ENCODE data around the gene GABARAP. TPM values are rescaled to one million over a fixed set of nuclear protein-coding genes. Genes with fewer than 3 reads are reported as not detected.
A peak's percentile ranks its signal among the peaks of the same experiment; 100 is the strongest.

Gene GABARAP
- total and polyA plus RNA-seq, 2 of the 13 experiments (the other 11 are each of a cell fraction or from before 2014, with no cell fraction given) = 161 to 310 TPM

DNA sequence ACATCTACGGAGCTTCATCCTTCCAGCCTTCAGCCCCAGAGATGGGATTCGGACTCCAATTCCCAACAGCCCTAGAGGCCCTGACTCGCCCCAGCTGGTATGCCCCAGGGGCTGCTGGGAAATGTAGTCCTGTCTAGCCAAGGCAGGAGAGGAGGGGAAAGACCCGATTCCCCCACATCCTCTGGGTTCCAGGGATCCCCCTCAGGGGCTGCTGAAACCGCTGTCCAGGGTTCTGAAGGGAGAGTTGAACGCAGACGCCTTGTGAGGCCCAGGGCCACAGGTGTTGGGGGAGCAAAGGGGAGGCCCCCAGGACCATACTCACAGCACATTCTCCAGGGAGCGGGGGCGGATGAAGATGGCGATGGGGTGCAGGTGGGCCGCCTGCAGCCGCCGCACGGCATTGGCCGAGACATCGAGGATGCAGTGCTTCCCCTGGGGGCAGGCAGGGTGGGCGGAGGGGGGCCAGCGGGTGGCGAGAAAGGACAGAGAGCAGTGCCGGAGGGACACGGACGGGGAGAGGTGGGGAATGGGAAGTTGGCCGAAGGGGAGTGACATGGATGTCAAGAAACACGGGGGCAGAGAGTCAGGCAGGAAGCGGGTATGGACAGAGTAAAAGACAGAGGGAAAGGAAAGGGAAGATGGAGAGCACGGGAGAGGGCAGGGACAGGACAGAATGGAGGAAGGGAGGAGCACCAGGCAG is 50.5 kb downstream of the GABARAP start (continued):
- TF ChIP-seq NR2F2 (IDR thresholded peaks at IDR 0.05; ENCODE audit: borderline replicate concordance, low read depth) = peak; percentile 36; the same call in 1 of the 2 replicates
- peak; percentile 51; the same call in 1 of the 2 replicates for TF ChIP-seq FOSL1 (CRISPR knock-in tag; IDR thresholded peaks at IDR 0.05; ENCODE audit: borderline replicate concordance)
- TF ChIP-seq FOSL2 (CRISPR knock-in tag; IDR thresholded peaks at IDR 0.05) = peak; percentile 88
- TF ChIP-seq KAT2B (IDR thresholded peaks at IDR 0.05; ENCODE audit: borderline replicate concordance, low read depth, low read length) = no peak
- TF ChIP-seq NR2C2 (CRISPR knock-in tag; IDR thresholded peaks at IDR 0.05; ENCODE audit: borderline replicate concordance) = peak; percentile 88
- peak; percentile 96 for TF ChIP-seq IRF2 (CRISPR knock-in tag; IDR thresholded peaks at IDR 0.05)
- peak; percentile 95 for TF ChIP-seq ZNF143 (CRISPR knock-in tag; IDR thresholded peaks at IDR 0.05)
- peak; percentile 58 for TF ChIP-seq YY1 (IDR thresholded peaks at IDR 0.05; ENCODE audit: insufficient read depth, insufficient replicate concordance, low read depth, low read length)
- peak; percentile 41; the same call in 1 of the 2 replicates for TF ChIP-seq HOXA3 (CRISPR knock-in tag; IDR thresholded peaks at IDR 0.05)
- TF ChIP-seq HCFC1 (IDR thresholded peaks at IDR 0.05; ENCODE audit: low read depth, low read length) = peak; percentile 98
- 0 out of 2 replicates have a peak, but pooled peaks have one; percentile 69 for TF ChIP-seq TBP (CRISPR knock-in tag; IDR thresholded peaks at IDR 0.05)
- TF ChIP-seq, protein P1, sequence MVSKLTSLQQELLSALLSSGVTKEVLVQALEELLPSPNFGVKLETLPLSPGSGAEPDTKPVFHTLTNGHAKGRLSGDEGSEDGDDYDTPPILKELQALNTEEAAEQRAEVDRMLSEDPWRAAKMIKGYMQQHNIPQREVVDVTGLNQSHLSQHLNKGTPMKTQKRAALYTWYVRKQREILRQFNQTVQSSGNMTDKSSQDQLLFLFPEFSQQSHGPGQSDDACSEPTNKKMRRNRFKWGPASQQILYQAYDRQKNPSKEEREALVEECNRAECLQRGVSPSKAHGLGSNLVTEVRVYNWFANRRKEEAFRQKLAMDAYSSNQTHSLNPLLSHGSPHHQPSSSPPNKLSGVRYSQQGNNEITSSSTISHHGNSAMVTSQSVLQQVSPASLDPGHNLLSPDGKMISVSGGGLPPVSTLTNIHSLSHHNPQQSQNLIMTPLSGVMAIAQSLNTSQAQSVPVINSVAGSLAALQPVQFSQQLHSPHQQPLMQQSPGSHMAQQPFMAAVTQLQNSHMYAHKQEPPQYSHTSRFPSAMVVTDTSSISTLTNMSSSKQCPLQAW (CRISPR knock-in tag; IDR thresholded peaks at IDR 0.05) = 0 out of 2 replicates have a peak, but pooled peaks have one; percentile 20
- TF ChIP-seq ZFP90 (CRISPR knock-in tag; IDR thresholded peaks at IDR 0.05; ENCODE audit: borderline replicate concordance) = 0 out of 2 replicates have a peak, but pooled peaks have one; percentile 38
- TF ChIP-seq, protein P2, sequence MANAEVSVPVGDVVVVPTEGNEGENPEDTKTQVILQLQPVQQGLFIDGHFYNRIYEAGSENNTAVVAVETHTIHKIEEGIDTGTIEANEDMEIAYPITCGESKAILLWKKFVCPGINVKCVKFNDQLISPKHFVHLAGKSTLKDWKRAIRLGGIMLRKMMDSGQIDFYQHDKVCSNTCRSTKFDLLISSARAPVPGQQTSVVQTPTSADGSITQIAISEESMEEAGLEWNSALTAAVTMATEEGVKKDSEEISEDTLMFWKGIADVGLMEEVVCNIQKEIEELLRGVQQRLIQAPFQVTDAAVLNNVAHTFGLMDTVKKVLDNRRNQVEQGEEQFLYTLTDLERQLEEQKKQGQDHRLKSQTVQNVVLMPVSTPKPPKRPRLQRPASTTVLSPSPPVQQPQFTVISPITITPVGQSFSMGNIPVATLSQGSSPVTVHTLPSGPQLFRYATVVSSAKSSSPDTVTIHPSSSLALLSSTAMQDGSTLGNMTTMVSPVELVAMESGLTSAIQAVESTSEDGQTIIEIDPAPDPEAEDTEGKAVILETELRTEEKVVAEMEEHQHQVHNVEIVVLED (CRISPR knock-in tag; IDR thresholded peaks at IDR 0.05; ENCODE audit: borderline replicate concordance) = peak; percentile 51; the same call in 1 of the 2 replicates
- peak; percentile 59 for TF ChIP-seq ZFY (CRISPR knock-in tag; IDR thresholded peaks at IDR 0.05)
- TF ChIP-seq ZFX (CRISPR knock-in tag; IDR thresholded peaks at IDR 0.05; ENCODE audit: low read depth) = peak; percentile 49; the same call in 1 of the 2 replicates
- TF ChIP-seq FLYWCH1 (CRISPR knock-in tag; IDR thresholded peaks at IDR 0.05) = no peak
- TF ChIP-seq ATF1 (CRISPR knock-in tag; IDR thresholded peaks at IDR 0.05) = peak; percentile 84
- TF ChIP-seq RARG (CRISPR knock-in tag; IDR thresholded peaks at IDR 0.05; ENCODE audit: low read depth) = no peak
- TF ChIP-seq ARNTL (CRISPR knock-in tag; IDR thresholded peaks at IDR 0.05) = 0 out of 2 replicates have a peak, but pooled peaks have one; percentile 29
- peak; percentile 91 for TF ChIP-seq TEAD3 (CRISPR knock-in tag; optimal IDR thresholded peaks at IDR 0.05; ENCODE audit: borderline replicate concordance)
- 0 out of 2 replicates have a peak, but pooled peaks have one; percentile 18 for TF ChIP-seq GATAD1 (CRISPR knock-in tag; IDR thresholded peaks at IDR 0.05)
- TF ChIP-seq THAP11 (CRISPR knock-in tag; IDR thresholded peaks at IDR 0.05) = peak; percentile 97
- 0 out of 2 replicates have a peak, but pooled peaks have one; percentile 17 for TF ChIP-seq PHF8 (CRISPR knock-in tag; IDR thresholded peaks at IDR 0.05)
- TF ChIP-seq GABPA (IDR thresholded peaks at IDR 0.05; ENCODE audit: low read depth, low read length) = no peak
- TF ChIP-seq GABPA (CRISPR knock-in tag; IDR thresholded peaks at IDR 0.05; ENCODE audit: low read depth) = peak; percentile 82
